RWPE2 (cell line): ENCODE data around the gene MDFIC.

Experiments
- ATAC-seq: fragments of 200-7000 bp; cut with Tn5 transposase; 3 replicates; pipeline ENCODE4 v1.9.1; 2021; ENCODE audit warnings: low read depth
- DNase-seq: peaks from one replicate; pipeline ENCODE4 v3.0.0-alpha.2; 2020; ENCODE audit warnings: low spot score
- H3K27ac ChIP-seq: fragments of 450-650 bp; 2 replicates; pipeline ENCODE4 v1.5.1; 2017; ENCODE audit warnings: mild to moderate bottlenecking; ENCODE audit not compliant: poor library complexity, severe bottlenecking
- H3K27me3 ChIP-seq: fragments of 250-450 bp; sonication (Bioruptor Pico); 2 replicates; pipeline ENCODE4 v1.5.1; 2021; ENCODE audit warnings: mild to moderate bottlenecking, moderate library complexity; ENCODE audit not compliant: insufficient read depth, poor library complexity, severe bottlenecking
- H3K36me3 ChIP-seq: fragments of 250-450 bp; sonication (Bioruptor Pico); 2 replicates; pipeline ENCODE4 v1.5.1; 2020; ENCODE audit warnings: low read depth, mild to moderate bottlenecking, moderate library complexity
- H3K4me1 ChIP-seq: fragments of 250-450 bp; sonication (Bioruptor Pico); 2 replicates; pipeline ENCODE4 v1.5.1; 2021; ENCODE audit warnings: mild to moderate bottlenecking, moderate library complexity; ENCODE audit not compliant: insufficient read depth, poor library complexity, severe bottlenecking
- H3K4me3 ChIP-seq: fragments of 250-450 bp; sonication (Bioruptor Pico); 2 replicates; pipeline ENCODE4 v1.5.1; 2021; ENCODE audit warnings: mild to moderate bottlenecking, moderate library complexity; ENCODE audit not compliant: severe bottlenecking
- H3K9me3 ChIP-seq: fragments of 250-450 bp; sonication (Bioruptor Pico); 2 replicates; pipeline ENCODE4 v1.5.1; 2021; ENCODE audit warnings: mild to moderate bottlenecking, moderate library complexity; ENCODE audit not compliant: severe bottlenecking
- TF ChIP-seq, protein P1 (sequence below): fragments of 450-650 bp; IDR thresholded peaks from one replicate; pipeline ENCODE4 v1.5.1; 2017; ENCODE audit warnings: mild to moderate bottlenecking, moderate library complexity; ENCODE audit not compliant: poor library complexity, severe bottlenecking

MDFIC gene

DNA sequence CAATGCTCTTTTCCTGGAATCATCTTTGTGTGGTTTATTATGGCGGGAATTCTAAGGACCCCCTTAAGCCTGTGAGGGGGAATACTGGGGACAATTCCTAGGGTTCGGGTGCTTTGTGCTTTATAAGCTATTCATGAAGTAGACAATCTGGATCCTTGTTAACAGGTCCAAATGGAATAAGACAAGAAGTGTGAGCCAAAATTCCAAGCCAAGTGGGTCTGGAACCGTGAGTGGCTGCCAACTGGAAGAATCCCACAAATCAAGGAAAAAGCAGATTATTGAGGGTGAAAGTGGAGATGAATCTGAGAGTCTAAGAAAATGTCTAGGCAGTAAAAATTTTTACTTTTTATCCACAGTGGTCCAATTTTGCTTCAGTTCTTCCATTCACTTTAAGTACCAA lies 136.8 kb downstream of the MDFIC start:
- H3K4me3 ChIP-seq: no peak overlapping the region
- no peak for DNase-seq

DNA sequence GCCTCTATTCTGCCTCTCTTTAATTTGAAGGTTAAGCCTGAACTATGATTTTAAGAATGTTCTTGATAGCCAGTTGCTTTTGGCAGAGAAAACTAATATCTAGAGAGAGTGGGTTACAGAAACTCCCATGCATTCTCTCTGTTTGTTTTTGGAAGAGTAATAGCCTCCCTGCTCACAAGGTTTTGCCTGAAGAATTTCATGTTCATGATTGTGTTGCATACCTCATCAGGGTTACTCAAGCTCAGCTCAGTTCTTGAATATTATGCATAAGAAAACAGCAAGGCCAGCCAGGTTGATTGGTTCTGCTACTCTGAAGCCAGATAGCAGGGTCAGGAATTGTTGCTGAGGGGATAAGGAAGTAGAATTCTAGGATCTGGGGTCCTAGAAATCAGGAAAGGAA lies 137.4 kb downstream of the MDFIC start:
- Histone ChIP-seq H3K36me3 (no peaks in the 10 kb centered on the region), H3K4me1 (no peaks in the 10 kb centered on the region), H3K27me3 (no peaks in the 10 kb centered on the region), H3K4me3 (no peak overlapping the region), H3K27ac (no peak overlapping the region), H3K9me3 (no peaks in the 10 kb centered on the region)
- TF ChIP-seq, protein P1, sequence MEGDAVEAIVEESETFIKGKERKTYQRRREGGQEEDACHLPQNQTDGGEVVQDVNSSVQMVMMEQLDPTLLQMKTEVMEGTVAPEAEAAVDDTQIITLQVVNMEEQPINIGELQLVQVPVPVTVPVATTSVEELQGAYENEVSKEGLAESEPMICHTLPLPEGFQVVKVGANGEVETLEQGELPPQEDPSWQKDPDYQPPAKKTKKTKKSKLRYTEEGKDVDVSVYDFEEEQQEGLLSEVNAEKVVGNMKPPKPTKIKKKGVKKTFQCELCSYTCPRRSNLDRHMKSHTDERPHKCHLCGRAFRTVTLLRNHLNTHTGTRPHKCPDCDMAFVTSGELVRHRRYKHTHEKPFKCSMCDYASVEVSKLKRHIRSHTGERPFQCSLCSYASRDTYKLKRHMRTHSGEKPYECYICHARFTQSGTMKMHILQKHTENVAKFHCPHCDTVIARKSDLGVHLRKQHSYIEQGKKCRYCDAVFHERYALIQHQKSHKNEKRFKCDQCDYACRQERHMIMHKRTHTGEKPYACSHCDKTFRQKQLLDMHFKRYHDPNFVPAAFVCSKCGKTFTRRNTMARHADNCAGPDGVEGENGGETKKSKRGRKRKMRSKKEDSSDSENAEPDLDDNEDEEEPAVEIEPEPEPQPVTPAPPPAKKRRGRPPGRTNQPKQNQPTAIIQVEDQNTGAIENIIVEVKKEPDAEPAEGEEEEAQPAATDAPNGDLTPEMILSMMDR: no peak
- DNase-seq (no peak), ATAC-seq (no peak)

More for the DNA sequence above, 136.8 kb downstream of the MDFIC start:
- no peak for ATAC-seq
- H3K27me3 ChIP-seq: no peaks in the 10 kb centered on the region
- TF ChIP-seq, protein P1: no peak
- H3K9me3 ChIP-seq: no peaks in the 10 kb centered on the region
- H3K4me1 ChIP-seq: no peaks in the 10 kb centered on the region
- H3K27ac ChIP-seq: no peak overlapping the region
- no peaks in the 10 kb centered on the region for H3K36me3 ChIP-seq

DNA sequence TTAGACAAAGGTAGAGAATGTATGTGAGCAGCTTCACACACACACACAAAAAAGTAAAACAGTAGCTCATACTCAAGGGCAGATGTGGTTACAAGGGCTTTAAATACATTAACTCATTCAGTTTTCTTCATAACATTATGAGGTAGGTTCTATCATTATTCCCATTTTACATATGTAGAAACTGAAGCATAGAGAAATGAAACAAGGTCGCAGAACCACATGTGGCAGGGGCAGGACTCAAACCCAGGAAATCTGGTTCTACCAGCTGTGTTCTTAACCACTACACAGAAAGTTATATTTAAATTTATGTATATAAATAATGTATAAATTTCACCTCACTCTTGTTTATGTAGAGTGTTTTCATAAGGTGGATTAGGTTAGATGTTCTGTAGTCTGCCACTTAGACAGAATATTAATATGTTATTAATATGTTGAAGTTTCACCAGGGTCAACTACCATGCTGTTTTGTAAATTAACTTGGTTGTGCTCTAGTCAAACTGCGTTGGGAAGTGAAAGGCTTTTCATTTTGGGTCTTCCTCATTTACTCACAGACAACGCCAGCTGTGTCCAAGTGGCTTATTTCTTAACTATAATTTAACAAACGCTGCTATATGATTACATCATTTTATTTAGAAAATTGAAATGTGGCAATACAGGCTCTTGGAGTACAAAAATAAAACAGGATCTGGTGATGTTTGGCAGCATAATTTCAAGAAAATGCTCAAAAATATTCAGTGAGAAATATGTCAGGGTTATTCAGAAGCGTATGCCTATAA lies 138.4 kb downstream of the MDFIC start:
- H3K4me3 ChIP-seq: no peak overlapping the region
- H3K27me3 ChIP-seq: no peaks in the 10 kb centered on the region
- no peaks in the 10 kb centered on the region for H3K36me3 ChIP-seq
- ATAC-seq (no peak), DNase-seq (no peak)
- TF ChIP-seq, protein P1: no peak
- H3K27ac ChIP-seq: no peak overlapping the region
- no peaks in the 10 kb centered on the region for H3K4me1 ChIP-seq
- no peaks in the 10 kb centered on the region for H3K9me3 ChIP-seq

DNA sequence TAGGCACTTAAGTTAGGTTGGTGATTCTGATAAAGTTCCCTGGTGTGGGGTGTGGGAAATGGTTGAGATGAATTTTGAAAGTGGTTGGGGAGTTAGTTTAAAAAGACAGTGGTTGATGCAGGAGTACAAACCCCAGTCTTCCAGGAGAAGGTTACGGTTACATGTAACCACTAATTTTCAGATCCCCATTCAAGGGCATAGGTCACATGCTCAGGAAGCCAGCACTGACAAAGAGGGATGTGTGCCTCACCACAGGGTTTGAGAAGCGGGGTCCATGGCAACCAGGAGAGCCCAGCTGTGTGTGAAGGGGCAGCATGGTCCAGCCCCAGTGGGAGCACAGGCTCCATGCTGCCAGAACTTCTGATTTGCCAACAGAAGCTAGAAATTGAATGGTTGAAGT lies 144.2 kb downstream of the MDFIC start:
- H3K27ac ChIP-seq: no peak overlapping the region
- no peaks in the 10 kb centered on the region for H3K9me3 ChIP-seq
- H3K27me3 ChIP-seq: no peaks in the 10 kb centered on the region
- H3K4me3 ChIP-seq: no peak overlapping the region
- no peaks in the 10 kb centered on the region for H3K4me1 ChIP-seq
- ATAC-seq (no peak), DNase-seq (no peak)
- H3K36me3 ChIP-seq: no peaks in the 10 kb centered on the region
- TF ChIP-seq, protein P1: no peak

DNA sequence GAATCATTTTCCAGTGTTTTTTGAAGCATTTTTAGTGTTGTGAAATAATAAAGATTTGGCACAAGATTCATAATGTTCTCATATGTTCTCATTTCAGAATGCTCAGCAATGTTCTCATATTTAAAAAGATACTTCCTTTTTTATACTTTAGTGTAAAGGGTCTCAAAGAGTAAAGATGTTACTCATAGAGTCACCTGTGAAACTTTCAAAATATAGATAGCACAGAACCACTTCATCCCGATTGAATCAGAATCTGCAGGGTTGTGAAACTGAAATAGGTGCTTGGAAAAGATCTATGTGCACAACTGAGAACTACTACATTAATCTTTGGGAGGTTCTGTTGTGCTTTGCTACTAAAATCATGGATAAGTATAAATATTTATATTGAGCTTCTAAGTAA lies 144.7 kb downstream of the MDFIC start:
- no peak for DNase-seq

More for the DNA sequence above, 144.7 kb downstream of the MDFIC start:
- H3K9me3 ChIP-seq: no peaks in the 10 kb centered on the region
- H3K4me3 ChIP-seq: no peak overlapping the region
- no peaks in the 10 kb centered on the region for H3K36me3 ChIP-seq
- no peaks in the 10 kb centered on the region for H3K4me1 ChIP-seq
- H3K27me3 ChIP-seq: no peaks in the 10 kb centered on the region
- no peak overlapping the region for H3K27ac ChIP-seq
- TF ChIP-seq, protein P1: no peak
- no peak for ATAC-seq
